Spleen (tissue), 7 donors: ENCODE results near the gene C1QTNF2.

Experiments
- POLR2A ChIP-seq, 3 donors: fragments of 450-650 bp; IDR thresholded peaks; one replicate each; pipeline ENCODE4 v1.5.1; 2017; ENCODE audit warnings: antibody characterized with exemption in 3 of 3, mild to moderate bottlenecking in 1 of 3
- POLR2AphosphoS5 ChIP-seq, 3 donors: sonication (generic); formaldehyde crosslinking; IDR thresholded peaks; one replicate each; pipeline ENCODE4 v1.5.1; 2017; ENCODE audit warnings: antibody characterized with exemption in 3 of 3
- TF ChIP-seq, protein P1 (sequence below), 11 experiments: fragments of 200-600 bp in 7 of 11; fragments of 450-650 bp in 4 of 11; sonication (generic) in 4 of 11; IDR thresholded peaks in 8 of 11; conservative IDR thresholded peaks in 3 of 11; 1 replicate in 7 of 11; 2 replicates in 4 of 11; pipeline versions ENCODE4 v1.4.0 to v1.8.0; 2016 to 2021; ENCODE audit warnings: antibody characterized with exemption in 11 of 11, inconsistent platforms in 4 of 11, mild to moderate bottlenecking in 1 of 11
- donor health status: DM: no; HTN: no; CAD: no; lungs with moderate emphysema.
- donor health status: DM: no; HTN: no; CAD: no.
- donor health status: DM: no; HTN: no; CAD: no.

- TF ChIP-seq POLR2A (IDR thresholded peaks at IDR 0.05) (no peak), POLR2AphosphoS5 (IDR thresholded peaks at IDR 0.05) (no peak)
- TF ChIP-seq, protein P1, sequence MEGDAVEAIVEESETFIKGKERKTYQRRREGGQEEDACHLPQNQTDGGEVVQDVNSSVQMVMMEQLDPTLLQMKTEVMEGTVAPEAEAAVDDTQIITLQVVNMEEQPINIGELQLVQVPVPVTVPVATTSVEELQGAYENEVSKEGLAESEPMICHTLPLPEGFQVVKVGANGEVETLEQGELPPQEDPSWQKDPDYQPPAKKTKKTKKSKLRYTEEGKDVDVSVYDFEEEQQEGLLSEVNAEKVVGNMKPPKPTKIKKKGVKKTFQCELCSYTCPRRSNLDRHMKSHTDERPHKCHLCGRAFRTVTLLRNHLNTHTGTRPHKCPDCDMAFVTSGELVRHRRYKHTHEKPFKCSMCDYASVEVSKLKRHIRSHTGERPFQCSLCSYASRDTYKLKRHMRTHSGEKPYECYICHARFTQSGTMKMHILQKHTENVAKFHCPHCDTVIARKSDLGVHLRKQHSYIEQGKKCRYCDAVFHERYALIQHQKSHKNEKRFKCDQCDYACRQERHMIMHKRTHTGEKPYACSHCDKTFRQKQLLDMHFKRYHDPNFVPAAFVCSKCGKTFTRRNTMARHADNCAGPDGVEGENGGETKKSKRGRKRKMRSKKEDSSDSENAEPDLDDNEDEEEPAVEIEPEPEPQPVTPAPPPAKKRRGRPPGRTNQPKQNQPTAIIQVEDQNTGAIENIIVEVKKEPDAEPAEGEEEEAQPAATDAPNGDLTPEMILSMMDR (IDR thresholded peaks at IDR 0.05 in 8 of 11, conservative IDR thresholded peaks at IDR 0.05 in 3 of 11) = no peak
Measured at GRCh38 chr5:160341309-160341870, 29.0 kb downstream of the C1QTNF2 start.
